Esophagus muscularis mucosa (tissue), 4 donors: ENCODE results near the gene TENT4B. TPM values are rescaled to one million over a fixed set of nuclear protein-coding genes. Genes with fewer than 3 reads are reported as not detected.
A peak's percentile ranks its signal among the peaks of the same experiment; 100 is the strongest.

Source experiments
- DNase-seq: peaks from one replicate; pipeline ENCODE4 v3.0.0-alpha.2; 2017; ENCODE audit errors: extremely low spot score
- H3K27ac ChIP-seq, 4 donors: fragments of 200-600 bp; sonication (generic); replicated peaks in 1 of 4; 1 replicate in 3 of 4; 2 replicates in 1 of 4; pipeline ENCODE4 v1.5.1; 2016 to 2019; ENCODE audit warnings: mild to moderate bottlenecking in 1 of 4
- H3K27me3 ChIP-seq, 4 donors: fragments of 200-600 bp; sonication (generic); one replicate each; pipeline versions ENCODE4 v1.5.1 to v1.6.0; 2016 to 2019
- H3K36me3 ChIP-seq, 4 donors: fragments of 200-600 bp; sonication (generic); one replicate each; pipeline ENCODE4 v1.5.1; 2016 to 2019
- H3K4me1 ChIP-seq, 4 donors: fragments of 200-600 bp; sonication (generic); one replicate each; pipeline ENCODE4 v1.5.1; 2016 to 2019
- H3K4me3 ChIP-seq, 4 donors: fragments of 200-600 bp; sonication (generic); 1 replicate in 2 of 4; 2 replicates in 2 of 4; pipeline ENCODE4 v1.5.1; 2016 to 2019; ENCODE audit warnings: mild to moderate bottlenecking in 4 of 4, moderate library complexity in 1 of 4
- H3K9me3 ChIP-seq, 4 donors: fragments of 200-600 bp; sonication (generic); 1 replicate in 3 of 4; 2 replicates in 1 of 4; pipeline ENCODE4 v1.5.1; 2016 to 2019
- EP300 ChIP-seq: sonication (generic); formaldehyde crosslinking; IDR thresholded peaks from one replicate; pipeline ENCODE4 v1.6.1; 2017; ENCODE audit warnings: antibody characterized with exemption
- POLR2A ChIP-seq: fragments of 450-650 bp; IDR thresholded peaks from one replicate; pipeline ENCODE4 v1.6.1; 2017; ENCODE audit warnings: antibody characterized with exemption, moderate library complexity, mild to moderate bottlenecking, low read depth
- POLR2AphosphoS5 ChIP-seq, 2 donors: sonication (generic); formaldehyde crosslinking; IDR thresholded peaks; one replicate each; pipeline ENCODE4 v1.6.1; 2017; ENCODE audit warnings: antibody characterized with exemption in 2 of 2
- WGBS: methylation state at CpG from one replicate; pipeline ENCODE4 v1.1.5; 2018; 5-methylcytosine and 5-hydroxymethylcytosine counted together
- intact Hi-C: fragments of 100-400 bp; cut with DNase I; formaldehyde crosslinking; loops from one replicate; pipeline ENCODE4 v1.15.1; 2023
- total RNA-seq, 4 donors: library from RNA; depleted of rRNA; stranded (reverse); fragments of >200 nt; gene quantifications; one replicate each; pipeline versions ENCODE4 v1.1.0 to v1.2.1, GENCODE V29; 2016
- TF ChIP-seq, protein P1 (sequence below), 3 experiments: fragments of 200-600 bp in 2 of 3; fragments of 450-650 bp in 1 of 3; sonication (generic) in 2 of 3; IDR thresholded peaks; one replicate each; pipeline ENCODE4 v1.5.1; 2017 to 2019; ENCODE audit warnings: antibody characterized with exemption in 3 of 3, mild to moderate bottlenecking in 2 of 3, moderate library complexity in 1 of 3

Gene TENT4B
- total RNA-seq, 4 donors from 2014 or later: 9.9 to 18.3 (median 16.7) TPM

DNA sequence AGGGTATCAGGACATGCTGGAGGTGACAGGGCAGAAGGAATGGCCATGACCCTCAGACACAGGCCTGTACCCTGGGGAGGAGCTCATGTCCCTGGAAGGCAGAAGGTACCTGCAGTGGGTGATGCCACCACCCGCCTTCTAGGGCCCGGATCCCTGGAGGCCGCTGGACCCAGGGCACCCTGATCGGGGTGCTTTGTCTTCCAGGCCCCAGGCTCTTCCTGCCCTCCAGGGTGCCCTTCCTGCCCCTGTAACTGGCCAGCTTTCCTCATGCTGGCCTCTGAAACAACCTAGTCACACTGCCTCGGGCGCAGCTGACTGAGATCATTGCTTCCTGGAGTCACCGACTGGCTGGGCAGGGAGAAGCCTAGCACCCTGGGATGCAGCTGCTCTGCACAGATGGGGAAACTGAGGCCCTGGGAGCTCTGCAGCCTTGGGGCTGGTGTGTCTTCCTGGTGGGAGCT lies 119.0 kb downstream of the TENT4B start:
- no peak for DNase-seq

GRCh38 chr16:50272687-50273381 lies 119.7 kb downstream of the TENT4B start:
- Histone ChIP-seq H3K9me3 (no peaks in the 10 kb centered on the region), H3K4me1 (peaks cover 0 to 22% (median 9%) of the 10 kb centered on the region in 4 donors), H3K27ac (no peak overlapping the region), H3K4me3 (no peak overlapping the region), H3K27me3 (no peaks in the 10 kb centered on the region), H3K36me3 (no peaks in the 10 kb centered on the region)
- intact Hi-C loops: no loop called here
- WGBS: 86% methylated on average over 1 of the region's 5 CpGs
- DNase-seq: no peak
- no peak for TF ChIP-seq POLR2A
- no peak for TF ChIP-seq EP300
- TF ChIP-seq, protein P1, sequence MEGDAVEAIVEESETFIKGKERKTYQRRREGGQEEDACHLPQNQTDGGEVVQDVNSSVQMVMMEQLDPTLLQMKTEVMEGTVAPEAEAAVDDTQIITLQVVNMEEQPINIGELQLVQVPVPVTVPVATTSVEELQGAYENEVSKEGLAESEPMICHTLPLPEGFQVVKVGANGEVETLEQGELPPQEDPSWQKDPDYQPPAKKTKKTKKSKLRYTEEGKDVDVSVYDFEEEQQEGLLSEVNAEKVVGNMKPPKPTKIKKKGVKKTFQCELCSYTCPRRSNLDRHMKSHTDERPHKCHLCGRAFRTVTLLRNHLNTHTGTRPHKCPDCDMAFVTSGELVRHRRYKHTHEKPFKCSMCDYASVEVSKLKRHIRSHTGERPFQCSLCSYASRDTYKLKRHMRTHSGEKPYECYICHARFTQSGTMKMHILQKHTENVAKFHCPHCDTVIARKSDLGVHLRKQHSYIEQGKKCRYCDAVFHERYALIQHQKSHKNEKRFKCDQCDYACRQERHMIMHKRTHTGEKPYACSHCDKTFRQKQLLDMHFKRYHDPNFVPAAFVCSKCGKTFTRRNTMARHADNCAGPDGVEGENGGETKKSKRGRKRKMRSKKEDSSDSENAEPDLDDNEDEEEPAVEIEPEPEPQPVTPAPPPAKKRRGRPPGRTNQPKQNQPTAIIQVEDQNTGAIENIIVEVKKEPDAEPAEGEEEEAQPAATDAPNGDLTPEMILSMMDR (IDR thresholded peaks at IDR 0.05): no peak
- TF ChIP-seq POLR2AphosphoS5 (IDR thresholded peaks at IDR 0.05): no peak

More for the DNA sequence above, 119.0 kb downstream of the TENT4B start:
- H3K36me3 ChIP-seq: no peaks in the 10 kb centered on the region
- intact Hi-C loops: no loop called here
- H3K27me3 ChIP-seq: no peaks in the 10 kb centered on the region
- H3K4me1 ChIP-seq: peaks cover 0 to 25% (median 11%) of the 10 kb centered on the region in 4 donors
- H3K4me3 ChIP-seq: no peak overlapping the region
- 87% methylated on average over 6 of the region's 7 CpGs for whole genome bisulfite sequencing
- TF ChIP-seq, protein P1 (IDR thresholded peaks at IDR 0.05): no peak
- TF ChIP-seq EP300 (no peak), POLR2AphosphoS5 (IDR thresholded peaks at IDR 0.05) (no peak), POLR2A (no peak)
- no peak overlapping the region for H3K27ac ChIP-seq
- H3K9me3 ChIP-seq: no peaks in the 10 kb centered on the region

DNA sequence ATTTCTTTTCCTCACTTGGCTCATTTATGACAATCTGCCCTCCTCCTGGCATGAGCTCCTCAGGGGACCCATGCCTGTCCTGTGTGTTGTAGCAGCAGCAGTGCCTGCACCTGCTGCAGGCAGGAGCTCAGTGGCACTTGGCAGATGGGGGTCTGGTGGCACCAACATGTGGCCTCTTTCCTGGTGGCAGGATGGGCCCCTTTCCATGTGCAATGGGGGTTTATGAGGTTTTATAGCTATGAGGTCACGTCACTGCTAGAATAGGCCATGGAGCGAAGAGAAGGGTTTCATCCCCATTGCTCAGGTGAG lies 120.2 kb downstream of the TENT4B start:
- Histone ChIP-seq H3K27ac (no peak overlapping the region), H3K4me1 (peaks cover 0 to 22% (median 9%) of the 10 kb centered on the region in 4 donors), H3K9me3 (no peaks in the 10 kb centered on the region), H3K27me3 (no peaks in the 10 kb centered on the region), H3K36me3 (no peaks in the 10 kb centered on the region), H3K4me3 (no peak overlapping the region)
- WGBS: 100% methylated on average over 1 of the region's 2 CpGs
- DNase-seq: no peak
- TF ChIP-seq POLR2AphosphoS5 (IDR thresholded peaks at IDR 0.05) (no peak), POLR2A (no peak), EP300 (no peak)
- TF ChIP-seq, protein P1 (IDR thresholded peaks at IDR 0.05): no peak
- intact Hi-C loops: no loop called here

DNA sequence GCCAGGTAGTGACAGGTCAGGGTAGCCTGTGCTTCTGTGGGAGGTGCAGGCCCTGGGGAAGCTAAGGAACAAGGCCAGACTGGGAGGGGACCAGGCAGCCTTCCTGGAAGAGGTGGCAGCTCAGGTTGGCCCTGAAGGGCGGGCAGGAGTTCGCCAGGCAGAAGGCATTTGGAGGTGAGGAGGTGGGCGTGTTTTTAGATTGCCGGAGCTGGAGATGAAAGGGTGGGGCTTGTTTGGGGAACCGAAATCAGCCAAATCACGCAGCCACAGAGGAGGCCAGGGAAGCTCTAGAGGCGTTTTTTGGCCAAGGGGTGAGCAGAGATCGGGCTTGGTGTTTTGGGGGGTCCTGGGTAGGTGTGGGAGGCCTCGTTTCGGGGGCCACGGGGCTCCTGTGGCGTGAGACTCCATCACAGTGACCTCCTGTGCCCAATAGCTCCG lies 120.8 kb downstream of the TENT4B start:
- peak overlapping the region; percentile 47 to 65 (median 54) for H3K27ac ChIP-seq

More for the DNA sequence above, 120.8 kb downstream of the TENT4B start:
- TF ChIP-seq POLR2AphosphoS5 (IDR thresholded peaks at IDR 0.05) (no peak), POLR2A (no peak), EP300 (no peak)
- TF ChIP-seq, protein P1 (IDR thresholded peaks at IDR 0.05): no peak
- no peak for DNase-seq
- intact Hi-C loops: no loop called here
- H3K36me3 ChIP-seq: no peaks in the 10 kb centered on the region
- H3K4me1 ChIP-seq: peaks cover 0 to 22% (median 9%) of the 10 kb centered on the region in 4 donors
- no peaks in the 10 kb centered on the region for H3K27me3 ChIP-seq
- WGBS: 59% methylated on average over 11 of the region's 13 CpGs
- peak overlapping the region; percentile 30 to 42 (median 34) for H3K4me3 ChIP-seq
- no peaks in the 10 kb centered on the region for H3K9me3 ChIP-seq
